ENCODE measurements around the gene RNASET2. TPM values are rescaled to one million over a fixed set of nuclear protein-coding genes. Genes with fewer than 3 reads are reported as not detected.

RNASET2 gene
- total and polyA plus RNA-seq, 2 of the 13 experiments (the other 11 are each of a cell fraction or from before 2014, with no cell fraction given): 44.6 to 597 TPM

GRCh38 chr6:166937746-166938145 lies 18.6 kb downstream of the RNASET2 start:
- H2AFZ ChIP-seq (ENCODE audit: low read length): no peak overlapping the region
- H4K20me1 ChIP-seq (ENCODE audit: insufficient read depth, low read length): peaks cover 28% of the 10 kb centered on the region
- no TSS peak for BruUV-seq (replicated peaks)
- POLR2A ChIA-PET: no interaction called here
- H3K4me3 ChIP-seq (replicated peaks in 1 of 3; ENCODE audit: insufficient read depth in 1 of 3, low read depth in 2 of 3, low read length in 3 of 3): no peak overlapping the region
- DNase-seq (ENCODE audit: low spot score) (no peak), FAIRE-seq (no peak), ATAC-seq (no peak)
- CTCF ChIA-PET (ENCODE audit: low intra/inter-chr PET ratio, low total read pairs): no interaction called here
- no peaks in the 10 kb centered on the region for H3K9me3 ChIP-seq (ENCODE audit: low read length)
- TF ChIP-seq GMEB2 (CRISPR knock-in tag; IDR thresholded peaks at IDR 0.05; ENCODE audit: low read depth) (no peak), LCORL (IDR thresholded peaks at IDR 0.05) (no peak), LCORL (CRISPR knock-in tag; IDR thresholded peaks at IDR 0.05) (no peak), ZFY (CRISPR knock-in tag; IDR thresholded peaks at IDR 0.05) (no peak)
- intact Hi-C loops (cut with micrococcal nuclease; ENCODE audit: unreplicated experiment): no loop called here
- no peak overlapping the region for H3K4me2 ChIP-seq (ENCODE audit: low read depth, low read length)
- peaks cover 54 to 92% of the 10 kb centered on the region in 2 experiments for H3K36me3 ChIP-seq (replicated peaks in 1 of 2; ENCODE audit: control insufficient read depth in 1 of 2, insufficient read depth in 2 of 2, low read length in 2 of 2)
- no peaks in the 10 kb centered on the region for H3K79me2 ChIP-seq (ENCODE audit: insufficient read depth, low read length)
- H3K27ac ChIP-seq (ENCODE audit: extremely low read length, insufficient read depth, low read length): no peak overlapping the region
- in situ Hi-C loops (cut with HindIII; ENCODE audit: extremely low pct_ligation_motif_present, low pct_unique_long_range_greater_than_20kb): no loop called here
- no peaks in the 10 kb centered on the region for H3K27me3 ChIP-seq (ENCODE audit: control insufficient read depth in 1 of 2, insufficient read depth in 2 of 2, low read length in 2 of 2)
- no peak overlapping the region for H3K9ac ChIP-seq (ENCODE audit: insufficient read depth, low read depth, low read length)
- 96% methylated on average over 8 of the region's 8 CpGs for WGBS (ENCODE audit: low lambda C conversion rate)
- no peaks in the 10 kb centered on the region for H3K4me1 ChIP-seq (ENCODE audit: insufficient read depth, low read length)

- Histone ChIP-seq H3K27me3 (ENCODE audit: control insufficient read depth in 1 of 2, insufficient read depth in 2 of 2, low read length in 2 of 2) (no peaks in the 10 kb centered on the region), H4K20me1 (ENCODE audit: insufficient read depth, low read length) (peaks cover 43% of the 10 kb centered on the region), H3K4me1 (ENCODE audit: insufficient read depth, low read length) (no peaks in the 10 kb centered on the region), H2AFZ (ENCODE audit: low read length) (no peak overlapping the region), H3K9me3 (ENCODE audit: low read length) (no peaks in the 10 kb centered on the region), H3K9ac (ENCODE audit: insufficient read depth, low read depth, low read length) (no peak overlapping the region), H3K27ac (ENCODE audit: extremely low read length, insufficient read depth, low read length) (no peak overlapping the region), H3K36me3 (replicated peaks in 1 of 2; ENCODE audit: control insufficient read depth in 1 of 2, insufficient read depth in 2 of 2, low read length in 2 of 2) (peaks cover 60 to 97% of the 10 kb centered on the region in 2 experiments), H3K4me3 (replicated peaks in 1 of 3; ENCODE audit: insufficient read depth in 1 of 3, low read depth in 2 of 3, low read length in 3 of 3) (no peak overlapping the region), H3K4me2 (ENCODE audit: low read depth, low read length) (no peak overlapping the region), H3K79me2 (ENCODE audit: insufficient read depth, low read length) (no peaks in the 10 kb centered on the region)
- 0 out of 2 replicates have a peak, but pooled peaks have one; percentile 15 for TF ChIP-seq ZNF687 (CRISPR knock-in tag; IDR thresholded peaks at IDR 0.05)
- peak; percentile 86 for TF ChIP-seq ZNF24 (IDR thresholded peaks at IDR 0.05)
- no peak for TF ChIP-seq HMGA1 (CRISPR knock-in tag; conservative IDR thresholded peaks at IDR 0.05)
- ATAC-seq (no peak), DNase-seq (ENCODE audit: low spot score) (no peak), FAIRE-seq (no peak)
- BruUV-seq (replicated peaks): no TSS peak
- intact Hi-C loops (cut with micrococcal nuclease; ENCODE audit: unreplicated experiment): no loop called here
- POLR2A ChIA-PET: interaction anchor here (0.7 kb wide), 1 partner anchor 8 kb away, joined by 4 read pairs; no protein-coding TSS in a partner anchor
- CTCF ChIA-PET (ENCODE audit: low intra/inter-chr PET ratio, low total read pairs): no interaction called here
- 81% methylated on average over 8 of the region's 8 CpGs for WGBS (ENCODE audit: low lambda C conversion rate)
- in situ Hi-C loops (cut with HindIII; ENCODE audit: extremely low pct_ligation_motif_present, low pct_unique_long_range_greater_than_20kb): no loop called here
Observed at GRCh38 chr6:166936079-166936787, 20.1 kb downstream of the RNASET2 start.

Measured in HepG2 (cell line).